GM18498 (cell line): ENCODE measurements around the gene GAS2L2.
"Not testable (repeated sequence)": the region's sequence is repeated elsewhere in the genome, so short reads cannot be mapped to it uniquely, and the experiment has no call there.

Experiments
- ATAC-seq: cut with Tn5 transposase; IDR thresholded peaks from one replicate; pipeline ENCODE4 v1.9.1; 2021; ENCODE audit warnings: mild to moderate bottlenecking, moderate library complexity; ENCODE audit not compliant: unreplicated experiment

GAS2L2 gene

GRCh38 chr17:35703308-35703707 is 49.7 kb downstream of the GAS2L2 start:
- not testable (repeated sequence) for ATAC-seq

GRCh38 chr17:35701491-35701890 is 51.5 kb downstream of the GAS2L2 start:
- no peak for ATAC-seq

- no peak for ATAC-seq
Measured at GRCh38 chr17:35700150-35700549, 52.9 kb downstream of the GAS2L2 start.

GRCh38 chr17:35698800-35699199 is 54.2 kb downstream of the GAS2L2 start:
- ATAC-seq: no peak

GRCh38 chr17:35695613-35696012 is 57.4 kb downstream of the GAS2L2 start:
- no peak for ATAC-seq

- ATAC-seq: no peak
Measured at GRCh38 chr17:35694906-35695305, 58.1 kb downstream of the GAS2L2 start.
